HepG2 (cell line): Measurements from ENCODE around the gene OR6N1. TPM values are rescaled to one million over a fixed set of nuclear protein-coding genes. Genes with fewer than 3 reads are reported as not detected.

ENCODE experiments used
- ATAC-seq: fragments of 200-7000 bp; cut with Tn5 transposase; 3 replicates; pipeline ENCODE4 v1.9.1; 2020; ENCODE audit warnings: mild to moderate bottlenecking, moderate library complexity
- BruUV-seq: library from RNA; stranded (reverse); fragments of 400-500 nt; replicated peaks from 2 replicates; lab custom pipeline; 2021; lab: Mats Ljungman, UMichigan
- CTCF ChIA-PET: fragments of 300-600 bp; formaldehyde crosslinking; extraction: SDS; loops from one replicate; lab custom pipeline; 2021; ENCODE audit warnings: low total read pairs, inconsistent platforms, low intra/inter-chr PET ratio; lab: Yijun Ruan, JAX
- POLR2A ChIA-PET: fragments of 350-600 bp; sonication (Branson Sonifier 250); formaldehyde crosslinking; loops from one replicate; lab custom pipeline; 2020; ENCODE audit warnings: antibody characterized with exemption, inconsistent platforms; lab: Yijun Ruan, JAX
- DNase-seq: peaks from one replicate; pipeline ENCODE4 v3.0.0-alpha.2; 2015; ENCODE audit warnings: low spot score
- FAIRE-seq: peaks from 3 replicates; lab custom pipeline; 2011; peaks lifted over from hg19 to GRCh38; lab: Jason Lieb, UNC
- H2AFZ ChIP-seq: one replicate; pipeline ENCODE4 v1.6.1; 2011; ENCODE audit warnings: low read length, inconsistent platforms
- H3K27ac ChIP-seq: fragments of 300-600 bp; 3 replicates; pipeline ENCODE4 v1.8.0; 2011; ENCODE audit warnings: mixed run types, mild to moderate bottlenecking, mixed read lengths, low read length, inconsistent platforms; ENCODE audit not compliant: insufficient read depth; ENCODE audit errors: extremely low read length
- H3K27me3 ChIP-seq, 2 experiments: fragments of 200-600 bp in 1 of 2; 2 replicates in 1 of 2; 3 replicates in 1 of 2; pipeline versions ENCODE4 v1.6.0 to v1.8.0; 2011; ENCODE audit warnings: low read length in 2 of 2, mild to moderate bottlenecking in 2 of 2, moderate library complexity in 2 of 2, inconsistent platforms in 1 of 2; ENCODE audit not compliant: insufficient read depth in 2 of 2, control insufficient read depth in 1 of 2
- H3K36me3 ChIP-seq, 2 experiments: fragments of 200-600 bp in 1 of 2; replicated peaks in 1 of 2; 2 replicates in 1 of 2; 3 replicates in 1 of 2; pipeline versions ENCODE4 v1.5.1 to v1.8.0; 2011; ENCODE audit warnings: low read length in 2 of 2, inconsistent platforms in 1 of 2; ENCODE audit not compliant: insufficient read depth in 2 of 2, control insufficient read depth in 1 of 2
- H3K4me1 ChIP-seq: 2 replicates; pipeline ENCODE4 v1.5.1; 2012; ENCODE audit warnings: low read length, inconsistent platforms; ENCODE audit not compliant: insufficient read depth
- H3K4me2 ChIP-seq: 2 replicates; pipeline ENCODE4 v1.6.0; 2011; ENCODE audit warnings: low read depth, low read length, inconsistent platforms
- H3K4me3 ChIP-seq, 3 experiments: fragments of 200-600 bp in 1 of 3; sonication (generic), shearing (Covaris generic) in 1 of 3; replicated peaks in 1 of 3; 2 replicates each; pipeline ENCODE4 v1.5.1; 2011 to 2016; ENCODE audit warnings: low read length in 3 of 3, inconsistent platforms in 2 of 3, low read depth in 2 of 3, mild to moderate bottlenecking in 2 of 3, control low read depth in 1 of 3, mixed read lengths in 1 of 3; ENCODE audit not compliant: insufficient read depth in 1 of 3
- H3K79me2 ChIP-seq: one replicate; pipeline ENCODE4 v1.6.1; 2011; ENCODE audit warnings: low read length, inconsistent platforms; ENCODE audit not compliant: insufficient read depth
- H3K9ac ChIP-seq: 2 replicates; pipeline ENCODE4 v1.6.0; 2011; ENCODE audit warnings: mild to moderate bottlenecking, low read depth, low read length, inconsistent platforms; ENCODE audit not compliant: insufficient read depth
- H3K9me3 ChIP-seq: 2 replicates; pipeline ENCODE4 v1.5.1; 2012; ENCODE audit warnings: mild to moderate bottlenecking, low read length
- H4K20me1 ChIP-seq: 2 replicates; pipeline ENCODE4 v1.6.0; 2011; ENCODE audit warnings: inconsistent platforms, mild to moderate bottlenecking, low read length, moderate library complexity; ENCODE audit not compliant: insufficient read depth
- ARNT2 ChIP-seq: sonication (generic); formaldehyde crosslinking; IDR thresholded peaks from 2 replicates; pipeline ENCODE4 v1.8.0; 2022; ENCODE audit warnings: mild to moderate bottlenecking, low read depth, missing genetic modification reagents, moderate library complexity
- BCL6 ChIP-seq: IDR thresholded peaks from 2 replicates; pipeline ENCODE4 v1.6.1; 2016; ENCODE audit warnings: missing genetic modification reagents, missing compliant biosample characterization
- BCLAF1 ChIP-seq: fragments of 450-650 bp; IDR thresholded peaks from 2 replicates; pipeline ENCODE4 v1.6.1; 2017; ENCODE audit warnings: mild to moderate bottlenecking
- FOXO4 ChIP-seq: sonication (generic); formaldehyde crosslinking; conservative IDR thresholded peaks from 2 replicates; pipeline ENCODE4 v1.8.1; 2023; ENCODE audit warnings: missing genetic modification reagents
- GATAD2A ChIP-seq: IDR thresholded peaks from 2 replicates; pipeline ENCODE4 v1.6.1; 2016
- GTF3A ChIP-seq: sonication (generic); formaldehyde crosslinking; conservative IDR thresholded peaks from 2 replicates; pipeline ENCODE4 v1.4.0; 2020; ENCODE audit warnings: mild to moderate bottlenecking, missing genetic modification reagents
- KDM5B ChIP-seq: sonication (generic); formaldehyde crosslinking; IDR thresholded peaks from 2 replicates; pipeline ENCODE4 v1.4.0; 2020; ENCODE audit warnings: missing genetic modification reagents, mild to moderate bottlenecking, borderline replicate concordance
- KLF12 ChIP-seq: sonication (generic); formaldehyde crosslinking; IDR thresholded peaks from 2 replicates; pipeline ENCODE4 v1.4.0; 2020; ENCODE audit warnings: missing genetic modification reagents, borderline replicate concordance
- MYC ChIP-seq: sonication (generic); formaldehyde crosslinking; IDR thresholded peaks from 2 replicates; pipeline ENCODE4 v1.9.0; 2021; ENCODE audit warnings: missing genetic modification reagents, borderline replicate concordance
- POGK ChIP-seq: sonication (generic); formaldehyde crosslinking; conservative IDR thresholded peaks from 2 replicates; pipeline ENCODE4 v1.8.0; 2022; ENCODE audit warnings: mild to moderate bottlenecking, moderate library complexity, missing genetic modification reagents
- PTBP1 ChIP-seq: fragments of 200-400 bp; formaldehyde crosslinking; IDR thresholded peaks from 2 replicates; pipeline ENCODE4 v1.6.1; 2018; ENCODE audit warnings: low read length, low read depth; ENCODE audit not compliant: poor library complexity, severe bottlenecking
- SIN3A ChIP-seq: IDR thresholded peaks from 2 replicates; pipeline ENCODE4 v1.6.1; 2011; ENCODE audit warnings: low read depth, mild to moderate bottlenecking, control low read depth, low read length, borderline replicate concordance
- SRSF1 ChIP-seq: fragments of 200-400 bp; formaldehyde crosslinking; optimal IDR thresholded peaks from 2 replicates; pipeline ENCODE3; 2017; ENCODE audit warnings: mild to moderate bottlenecking, low read depth, low read length, moderate library complexity
- TAF15 ChIP-seq: fragments of 200-400 bp; formaldehyde crosslinking; IDR thresholded peaks from one replicate; pipeline ENCODE4 v1.6.1; 2018; ENCODE audit warnings: mild to moderate bottlenecking, low read depth, low read length; ENCODE audit not compliant: poor library complexity, severe bottlenecking
- TRIM22 ChIP-seq: fragments of 450-650 bp; IDR thresholded peaks from 2 replicates; pipeline ENCODE4 v1.6.1; 2017
- ZNF232 ChIP-seq: sonication (generic); formaldehyde crosslinking; IDR thresholded peaks from 2 replicates; pipeline ENCODE4 v1.4.0; 2020; ENCODE audit warnings: missing genetic modification reagents, borderline replicate concordance
- ZNF724P ChIP-seq: sonication (generic); formaldehyde crosslinking; IDR thresholded peaks from 2 replicates; pipeline ENCODE4 v1.8.0; 2022; ENCODE audit warnings: missing genetic modification reagents, borderline replicate concordance
- WGBS: methylation state at CpG from one replicate; pipeline ENCODE4 v1.1.6; 2017; ENCODE audit warnings: low lambda C conversion rate; 5-methylcytosine and 5-hydroxymethylcytosine counted together
- in situ Hi-C: cut with HindIII; loops from 2 replicates; pipeline ENCODE4 v1.10.0; 2017; ENCODE audit warnings: low pct_unique_long_range_greater_than_20kb; ENCODE audit not compliant: extremely low pct_ligation_motif_present
- intact Hi-C: fragments of 100-400 bp; cut with micrococcal nuclease; formaldehyde crosslinking; loops from one replicate; pipeline ENCODE4 v1.10.0; 2022; ENCODE audit not compliant: unreplicated experiment
- polyA plus RNA-seq, 8 experiments: library from polyadenylated mRNA; depleted of rRNA in 3 of 8; stranded (reverse) in 7 of 8; unstranded in 1 of 8; fragments of >200 nt; fragmentation: Illumina TruSeq in 4 of 8; extraction: Trizol in 4 of 8; gene quantifications; 2 replicates each; pipeline versions ENCODE4 v1.2.1 to v1.2.3, GENCODE V29; 2011 to 2016; ENCODE audit warnings: low read depth in 4 of 8, missing spikeins in 1 of 8, mixed read lengths in 1 of 8; ENCODE audit not compliant: insufficient read depth in 1 of 8
- total RNA-seq, 5 experiments: library from RNA; depleted of rRNA; stranded (reverse); fragments of >200 nt; fragmentation: Illumina TruSeq; extraction: Trizol; gene quantifications; 2 replicates each; pipeline ENCODE4 v1.2.3, GENCODE V29; 2016; ENCODE audit warnings: low read depth in 1 of 5

OR6N1 gene
- total and polyA plus RNA-seq, 2 of the 13 experiments (the other 11 are each of a cell fraction or from before 2014, with no cell fraction given) = not detected

- no peak for TF ChIP-seq MYC (CRISPR knock-in tag)
Measured at GRCh38 chr1:158818560-158818959, 46.6 kb upstream of the OR6N1 start (continued).

- POLR2A ChIA-PET = no interaction called here
- H3K4me1 ChIP-seq = no peaks in the 10 kb centered on the region
- H3K9ac ChIP-seq = no peak overlapping the region
- no TSS peak for BruUV-seq
- intact Hi-C loops (no loop called here), in situ Hi-C loops (no loop called here)
- CTCF ChIA-PET = no interaction called here
- no peaks in the 10 kb centered on the region for H3K27me3 ChIP-seq
- no peak overlapping the region for H3K27ac ChIP-seq
- no peaks in the 10 kb centered on the region for H3K36me3 ChIP-seq
- no peak for DNase-seq
- H3K9me3 ChIP-seq = peaks cover 47% of the 10 kb centered on the region
- no peak for FAIRE-seq
- no peak overlapping the region for H3K4me2 ChIP-seq
- H2AFZ ChIP-seq = no peak overlapping the region
- WGBS = 6% methylated on average over 1 of the region's 1 CpG
- no peak for ATAC-seq
- H3K79me2 ChIP-seq = no peaks in the 10 kb centered on the region
- no peak overlapping the region for H3K4me3 ChIP-seq
- no peaks in the 10 kb centered on the region for H4K20me1 ChIP-seq
- TF ChIP-seq TRIM22 (no peak), GTF3A (CRISPR knock-in tag) (no peak), BCLAF1 (no peak), ARNT2 (CRISPR knock-in tag) (no peak), SRSF1 (no peak), POGK (CRISPR knock-in tag) (no peak), KDM5B (CRISPR knock-in tag) (no peak), TAF15 (no peak), ZNF724P (CRISPR knock-in tag) (no peak), GATAD2A (CRISPR knock-in tag) (no peak), PTBP1 (no peak), KLF12 (CRISPR knock-in tag) (no peak), FOXO4 (no peak), BCL6 (no peak), ZNF232 (CRISPR knock-in tag) (no peak), SIN3A (no peak)
Measured at GRCh38 chr1:158814970-158815369, 43.0 kb upstream of the OR6N1 start.
